NCI-H2081 treated with DMSO at 0.1 percent for 48 hours (cell line): ENCODE results near the gene UBXN6.

Experiments used
- DNase-seq: peaks from one replicate; lab custom pipeline; 2025; lab: John Stamatoyannopoulos, UW

Gene UBXN6

GRCh38 chr19:4455719-4456475, 1.7 kb downstream of the UBXN6 start:
- DNase-seq: no peak

- DNase-seq: no peak
Measured at GRCh38 chr19:4454747-4455718, 2.6 kb downstream of the UBXN6 start.

GRCh38 chr19:4453232-4454179, 4.1 kb downstream of the UBXN6 start:
- DNase-seq: no peak

- DNase-seq: no peak
Measured at GRCh38 chr19:4452230-4452990, 5.2 kb downstream of the UBXN6 start.

- no peak for DNase-seq
Measured at GRCh38 chr19:4449639-4450028, 8.0 kb downstream of the UBXN6 start.

- DNase-seq: no peak
Measured at GRCh38 chr19:4449022-4449638, 8.5 kb downstream of the UBXN6 start.

- no peak for DNase-seq
Measured at GRCh38 chr19:4448147-4448985, 9.2 kb downstream of the UBXN6 start.

- DNase-seq: no peak
Measured at GRCh38 chr19:4447327-4448146, 10.1 kb downstream of the UBXN6 start.

- DNase-seq: no peak
Measured at GRCh38 chr19:4446704-4447200, 10.8 kb downstream of the UBXN6 start.

- no peak for DNase-seq
Measured at GRCh38 chr19:4445963-4446703, 11.5 kb downstream of the UBXN6 start.

GRCh38 chr19:4444765-4445741, 12.5 kb downstream of the UBXN6 start:
- no peak for DNase-seq

GRCh38 chr19:4443966-4444764, 13.4 kb downstream of the UBXN6 start:
- DNase-seq: no peak

GRCh38 chr19:4443188-4443587, 14.4 kb downstream of the UBXN6 start:
- DNase-seq: no peak

- no peak for DNase-seq
Measured at GRCh38 chr19:4442819-4443146, 14.8 kb downstream of the UBXN6 start.

- DNase-seq: no peak
Measured at GRCh38 chr19:4441994-4442818, 15.4 kb downstream of the UBXN6 start.
